ENCODE results near the gene BTBD16. TPM values are rescaled to one million over a fixed set of nuclear protein-coding genes. Genes with fewer than 3 reads are reported as not detected.

Gene BTBD16
- total and polyA plus RNA-seq, 2 of the 13 experiments (the other 11 are each of a cell fraction or from before 2014, with no cell fraction given): 5.0 to 11.9 TPM

DNA sequence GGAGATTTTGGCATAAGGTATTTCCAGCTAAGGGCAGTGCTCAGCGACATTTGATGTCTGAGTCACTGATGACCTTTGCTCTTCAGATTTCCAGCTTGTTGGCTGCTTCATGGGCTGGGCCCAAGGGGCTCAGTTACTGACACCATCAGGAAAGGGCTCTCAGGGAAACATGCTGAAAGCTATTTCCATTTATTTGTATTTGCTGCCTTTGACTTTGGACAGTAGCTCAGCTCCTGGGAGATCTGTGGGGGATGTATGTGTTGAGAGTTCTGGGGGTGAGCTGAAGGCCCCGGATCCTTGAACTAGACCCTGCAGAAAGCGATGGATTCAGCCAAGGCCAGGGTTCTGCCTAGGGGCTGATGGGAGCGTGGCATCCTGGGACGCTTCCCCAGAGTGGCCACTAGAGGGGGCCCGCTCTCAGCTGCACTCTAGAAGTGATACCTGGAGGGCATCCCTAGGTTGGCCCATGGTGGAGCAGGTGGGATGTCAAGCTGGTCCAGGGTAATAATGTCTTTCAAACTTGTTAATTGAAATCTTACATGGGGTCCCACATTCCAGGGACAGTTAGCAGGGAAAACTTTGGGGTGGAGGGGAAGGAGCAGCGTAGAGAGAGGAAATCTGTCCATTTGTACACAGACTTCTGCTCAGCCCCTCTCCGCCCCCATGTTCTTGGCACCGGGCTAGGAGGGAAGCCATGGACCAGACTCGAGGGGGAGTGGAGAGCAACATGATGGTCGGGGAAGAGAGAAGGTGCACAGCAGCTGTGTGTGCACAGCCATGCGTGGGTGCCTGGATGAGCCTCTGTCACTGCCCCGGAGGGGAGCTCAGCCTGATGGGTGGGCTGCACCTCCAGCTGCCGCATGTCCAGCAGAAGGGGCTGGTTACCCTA, 3.0 kb upstream of the BTBD16 start (continued):
- TF ChIP-seq NFYB (CRISPR knock-in tag; IDR thresholded peaks at IDR 0.05) (no peak), ZNF33B (CRISPR knock-in tag; IDR thresholded peaks at IDR 0.05) (no peak), FOXK1 (CRISPR knock-in tag; IDR thresholded peaks at IDR 0.05; ENCODE audit: borderline replicate concordance, low read depth) (no peak), HDAC6 (IDR thresholded peaks at IDR 0.05; ENCODE audit: low read depth, low read length) (no peak), XBP1 (CRISPR knock-in tag; IDR thresholded peaks at IDR 0.05) (no peak), ZKSCAN8 (CRISPR knock-in tag; IDR thresholded peaks at IDR 0.05; ENCODE audit: borderline replicate concordance) (0 out of 2 replicates have a peak, but pooled peaks have one; percentile 34), ZIK1 (CRISPR knock-in tag; IDR thresholded peaks at IDR 0.05; ENCODE audit: borderline replicate concordance, low read depth) (no peak), FOXJ3 (CRISPR knock-in tag; IDR thresholded peaks at IDR 0.05; ENCODE audit: borderline replicate concordance) (no peak), ZNF891 (CRISPR knock-in tag; IDR thresholded peaks at IDR 0.05) (no peak; the same call in 1 of the 2 replicates), PHF8 (CRISPR knock-in tag; IDR thresholded peaks at IDR 0.05) (no peak), ZNF615 (CRISPR knock-in tag; IDR thresholded peaks at IDR 0.05; ENCODE audit: borderline replicate concordance) (no peak), ZNF430 (CRISPR knock-in tag; IDR thresholded peaks at IDR 0.05) (no peak), ZNF20 (CRISPR knock-in tag; IDR thresholded peaks at IDR 0.05) (no peak)
- TF ChIP-seq, protein P1, sequence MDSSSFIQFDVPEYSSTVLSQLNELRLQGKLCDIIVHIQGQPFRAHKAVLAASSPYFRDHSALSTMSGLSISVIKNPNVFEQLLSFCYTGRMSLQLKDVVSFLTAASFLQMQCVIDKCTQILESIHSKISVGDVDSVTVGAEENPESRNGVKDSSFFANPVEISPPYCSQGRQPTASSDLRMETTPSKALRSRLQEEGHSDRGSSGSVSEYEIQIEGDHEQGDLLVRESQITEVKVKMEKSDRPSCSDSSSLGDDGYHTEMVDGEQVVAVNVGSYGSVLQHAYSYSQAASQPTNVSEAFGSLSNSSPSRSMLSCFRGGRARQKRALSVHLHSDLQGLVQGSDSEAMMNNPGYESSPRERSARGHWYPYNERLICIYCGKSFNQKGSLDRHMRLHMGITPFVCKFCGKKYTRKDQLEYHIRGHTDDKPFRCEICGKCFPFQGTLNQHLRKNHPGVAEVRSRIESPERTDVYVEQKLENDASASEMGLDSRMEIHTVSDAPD (CRISPR knock-in tag; IDR thresholded peaks at IDR 0.05): no peak
- TF ChIP-seq, protein P2, sequence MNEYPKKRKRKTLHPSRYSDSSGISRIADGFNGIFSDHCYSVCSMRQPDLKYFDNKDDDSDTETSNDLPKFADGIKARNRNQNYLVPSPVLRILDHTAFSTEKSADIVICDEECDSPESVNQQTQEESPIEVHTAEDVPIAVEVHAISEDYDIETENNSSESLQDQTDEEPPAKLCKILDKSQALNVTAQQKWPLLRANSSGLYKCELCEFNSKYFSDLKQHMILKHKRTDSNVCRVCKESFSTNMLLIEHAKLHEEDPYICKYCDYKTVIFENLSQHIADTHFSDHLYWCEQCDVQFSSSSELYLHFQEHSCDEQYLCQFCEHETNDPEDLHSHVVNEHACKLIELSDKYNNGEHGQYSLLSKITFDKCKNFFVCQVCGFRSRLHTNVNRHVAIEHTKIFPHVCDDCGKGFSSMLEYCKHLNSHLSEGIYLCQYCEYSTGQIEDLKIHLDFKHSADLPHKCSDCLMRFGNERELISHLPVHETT (CRISPR knock-in tag; conservative IDR thresholded peaks at IDR 0.05): no peak
- TF ChIP-seq, protein P3, sequence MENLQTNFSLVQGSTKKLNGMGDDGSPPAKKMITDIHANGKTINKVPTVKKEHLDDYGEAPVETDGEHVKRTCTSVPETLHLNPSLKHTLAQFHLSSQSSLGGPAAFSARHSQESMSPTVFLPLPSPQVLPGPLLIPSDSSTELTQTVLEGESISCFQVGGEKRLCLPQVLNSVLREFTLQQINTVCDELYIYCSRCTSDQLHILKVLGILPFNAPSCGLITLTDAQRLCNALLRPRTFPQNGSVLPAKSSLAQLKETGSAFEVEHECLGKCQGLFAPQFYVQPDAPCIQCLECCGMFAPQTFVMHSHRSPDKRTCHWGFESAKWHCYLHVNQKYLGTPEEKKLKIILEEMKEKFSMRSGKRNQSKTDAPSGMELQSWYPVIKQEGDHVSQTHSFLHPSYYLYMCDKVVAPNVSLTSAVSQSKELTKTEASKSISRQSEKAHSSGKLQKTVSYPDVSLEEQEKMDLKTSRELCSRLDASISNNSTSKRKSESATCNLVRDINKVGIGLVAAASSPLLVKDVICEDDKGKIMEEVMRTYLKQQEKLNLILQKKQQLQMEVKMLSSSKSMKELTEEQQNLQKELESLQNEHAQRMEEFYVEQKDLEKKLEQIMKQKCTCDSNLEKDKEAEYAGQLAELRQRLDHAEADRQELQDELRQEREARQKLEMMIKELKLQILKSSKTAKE (CRISPR knock-in tag; IDR thresholded peaks at IDR 0.05; ENCODE audit: borderline replicate concordance): no peak
- TF ChIP-seq, protein P4, sequence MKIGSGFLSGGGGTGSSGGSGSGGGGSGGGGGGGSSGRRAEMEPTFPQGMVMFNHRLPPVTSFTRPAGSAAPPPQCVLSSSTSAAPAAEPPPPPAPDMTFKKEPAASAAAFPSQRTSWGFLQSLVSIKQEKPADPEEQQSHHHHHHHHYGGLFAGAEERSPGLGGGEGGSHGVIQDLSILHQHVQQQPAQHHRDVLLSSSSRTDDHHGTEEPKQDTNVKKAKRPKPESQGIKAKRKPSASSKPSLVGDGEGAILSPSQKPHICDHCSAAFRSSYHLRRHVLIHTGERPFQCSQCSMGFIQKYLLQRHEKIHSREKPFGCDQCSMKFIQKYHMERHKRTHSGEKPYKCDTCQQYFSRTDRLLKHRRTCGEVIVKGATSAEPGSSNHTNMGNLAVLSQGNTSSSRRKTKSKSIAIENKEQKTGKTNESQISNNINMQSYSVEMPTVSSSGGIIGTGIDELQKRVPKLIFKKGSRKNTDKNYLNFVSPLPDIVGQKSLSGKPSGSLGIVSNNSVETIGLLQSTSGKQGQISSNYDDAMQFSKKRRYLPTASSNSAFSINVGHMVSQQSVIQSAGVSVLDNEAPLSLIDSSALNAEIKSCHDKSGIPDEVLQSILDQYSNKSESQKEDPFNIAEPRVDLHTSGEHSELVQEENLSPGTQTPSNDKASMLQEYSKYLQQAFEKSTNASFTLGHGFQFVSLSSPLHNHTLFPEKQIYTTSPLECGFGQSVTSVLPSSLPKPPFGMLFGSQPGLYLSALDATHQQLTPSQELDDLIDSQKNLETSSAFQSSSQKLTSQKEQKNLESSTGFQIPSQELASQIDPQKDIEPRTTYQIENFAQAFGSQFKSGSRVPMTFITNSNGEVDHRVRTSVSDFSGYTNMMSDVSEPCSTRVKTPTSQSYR (CRISPR knock-in tag; IDR thresholded peaks at IDR 0.05; ENCODE audit: borderline replicate concordance): no peak
- TF ChIP-seq, protein P5, sequence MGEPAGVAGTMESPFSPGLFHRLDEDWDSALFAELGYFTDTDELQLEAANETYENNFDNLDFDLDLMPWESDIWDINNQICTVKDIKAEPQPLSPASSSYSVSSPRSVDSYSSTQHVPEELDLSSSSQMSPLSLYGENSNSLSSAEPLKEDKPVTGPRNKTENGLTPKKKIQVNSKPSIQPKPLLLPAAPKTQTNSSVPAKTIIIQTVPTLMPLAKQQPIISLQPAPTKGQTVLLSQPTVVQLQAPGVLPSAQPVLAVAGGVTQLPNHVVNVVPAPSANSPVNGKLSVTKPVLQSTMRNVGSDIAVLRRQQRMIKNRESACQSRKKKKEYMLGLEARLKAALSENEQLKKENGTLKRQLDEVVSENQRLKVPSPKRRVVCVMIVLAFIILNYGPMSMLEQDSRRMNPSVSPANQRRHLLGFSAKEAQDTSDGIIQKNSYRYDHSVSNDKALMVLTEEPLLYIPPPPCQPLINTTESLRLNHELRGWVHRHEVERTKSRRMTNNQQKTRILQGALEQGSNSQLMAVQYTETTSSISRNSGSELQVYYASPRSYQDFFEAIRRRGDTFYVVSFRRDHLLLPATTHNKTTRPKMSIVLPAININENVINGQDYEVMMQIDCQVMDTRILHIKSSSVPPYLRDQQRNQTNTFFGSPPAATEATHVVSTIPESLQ (CRISPR knock-in tag; conservative IDR thresholded peaks at IDR 0.05): no peak

Measured in HepG2 (cell line).